Activated B cell treated with CpG ODN at 0.5 μM for 24 hours (primary cell): ENCODE data around the gene TNFSF12. TPM values are rescaled to one million over a fixed set of nuclear protein-coding genes. Genes with fewer than 3 reads are reported as not detected.
A peak's percentile ranks its signal among the peaks of the same experiment; 100 is the strongest.

Source experiments
- ATAC-seq: fragments of 200-7000 bp; cut with Tn5 transposase; one replicate; pipeline ENCODE4 v1.10.0; 2021; ENCODE audit warnings: low read depth, mild to moderate bottlenecking, moderate library complexity
- CTCF ChIA-PET: fragments of 350-600 bp; sonication (Branson Sonifier 250); formaldehyde crosslinking; loops from one replicate; lab custom pipeline; 2021; ENCODE audit warnings: antibody characterized with exemption; lab: Charles Lee
- POLR2A ChIA-PET: fragments of 350-600 bp; sonication (Branson Sonifier 250); formaldehyde crosslinking; loops from one replicate; lab custom pipeline; 2021; ENCODE audit warnings: antibody characterized with exemption; lab: Charles Lee
- DNase-seq: peaks from one replicate; pipeline ENCODE4 v3.0.0; 2022
- H3K27ac Mint-ChIP-seq: one replicate; pipeline ENCODE4 v1.8.0; 2020; ENCODE audit warnings: mixed read lengths
- H3K27me3 Mint-ChIP-seq: one replicate; pipeline ENCODE4 v1.8.0; 2021; ENCODE audit warnings: mixed read lengths
- H3K36me3 Mint-ChIP-seq: one replicate; pipeline ENCODE4 v1.8.0; 2021; ENCODE audit warnings: low read depth, mixed read lengths
- H3K4me1 Mint-ChIP-seq: one replicate; pipeline ENCODE4 v1.8.0; 2021; ENCODE audit warnings: mixed read lengths
- H3K4me3 Mint-ChIP-seq: one replicate; pipeline ENCODE4 v1.8.0; 2020; ENCODE audit warnings: mild to moderate bottlenecking, mixed read lengths
- H3K9me3 Mint-ChIP-seq: one replicate; pipeline ENCODE4 v1.8.0; 2020; ENCODE audit warnings: mixed read lengths
- CTCF ChIP-seq: fragments of 200-600 bp; IDR thresholded peaks from one replicate; pipeline ENCODE4 v1.8.0; 2022; ENCODE audit warnings: antibody characterized with exemption, mild to moderate bottlenecking
- intact Hi-C: fragments of 100-400 bp; cut with micrococcal nuclease; formaldehyde crosslinking; loops from one replicate; pipeline ENCODE4 v1.15.1; 2024
- total RNA-seq: library from RNA; stranded (reverse); gene quantifications from 2 replicates; pipeline ENCODE4 v1.2.3, GENCODE V29; 2022

Gene TNFSF12
- total RNA-seq, 1 donor from 2014 or later = 30.7 TPM

- Mint-ChIP-seq H3K27ac (peak overlapping the region; percentile 90), H3K27me3 (no peaks in the 10 kb centered on the region), H3K36me3 (peaks cover 9% of the 10 kb centered on the region), H3K9me3 (no peaks in the 10 kb centered on the region), H3K4me1 (peaks cover 62% of the 10 kb centered on the region), H3K4me3 (peak overlapping the region; percentile 19)
- DNase-seq (no peak), ATAC-seq (no peak)
- intact Hi-C loops = no loop called here
- POLR2A ChIA-PET = interaction anchor here (0.6 to 3.9 kb wide), 5 partner anchors 11 to 136 kb away, joined by 3 to 56 read pairs (median 12); partner anchors contain the start of genes MPDU1, POLR2A and SENP3
- CTCF ChIA-PET = interaction anchor here (0.9 to 1.4 kb wide), 2 partner anchors 10 to 13 kb away, joined by 3 to 11 read pairs; no protein-coding TSS in a partner anchor
- no peak for TF ChIP-seq CTCF
Observed at GRCh38 chr17:7550344-7550743, 1.5 kb downstream of the TNFSF12 start.

- ATAC-seq (no peak), DNase-seq (no peak)
- CTCF ChIA-PET = interaction anchor here (1.2 to 2.3 kb wide), 4 partner anchors 9 to 122 kb away, joined by 3 to 15 read pairs (median 10); no protein-coding TSS in a partner anchor
- H3K27me3 Mint-ChIP-seq = no peaks in the 10 kb centered on the region
- intact Hi-C loops = no loop called here
- H3K9me3 Mint-ChIP-seq = no peaks in the 10 kb centered on the region
- H3K4me3 Mint-ChIP-seq = peak overlapping the region; percentile 20
- H3K4me1 Mint-ChIP-seq = peaks cover 69% of the 10 kb centered on the region
- no peak for TF ChIP-seq CTCF
- H3K36me3 Mint-ChIP-seq = peaks cover 9% of the 10 kb centered on the region
- H3K27ac Mint-ChIP-seq = peak overlapping the region; percentile 81
- POLR2A ChIA-PET = interaction anchor here (0.6 to 2.9 kb wide), 10 partner anchors 10 to 239 kb away, joined by 5 to 26 read pairs (median 12); partner anchors contain the start of genes ACAP1, CD68, POLR2A and SENP3
Observed at GRCh38 chr17:7551396-7551795, 2.5 kb downstream of the TNFSF12 start.

GRCh38 chr17:7552621-7553051 is 3.8 kb downstream of the TNFSF12 start:
- no peaks in the 10 kb centered on the region for H3K9me3 Mint-ChIP-seq
- ATAC-seq = peak; percentile 82
- peak overlapping the region; percentile 53 for H3K4me3 Mint-ChIP-seq
- peaks cover 71% of the 10 kb centered on the region for H3K4me1 Mint-ChIP-seq
- H3K27me3 Mint-ChIP-seq = no peaks in the 10 kb centered on the region
- intact Hi-C loops = loop anchor here (1.0 kb wide), 1 partner anchor 9 kb away; the partner anchor contains the start of gene SENP3
- ChIA-PET POLR2A (interaction anchor here (0.5 to 2.9 kb wide), 23 partner anchors 8 to 913 kb away, joined by 3 to 26 read pairs (median 6); partner anchors contain the start of genes CD68, CTC1, MPDU1 and PHF23), CTCF (interaction anchor here (1.2 to 2.3 kb wide), 6 partner anchors 8 to 521 kb away, joined by 3 to 15 read pairs (median 6); partner anchors contain the start of gene SOX15)
- DNase-seq = no peak
- peak overlapping the region; percentile 81 for H3K27ac Mint-ChIP-seq
- TF ChIP-seq CTCF = no peak
- H3K36me3 Mint-ChIP-seq = peaks cover 9% of the 10 kb centered on the region

GRCh38 chr17:7553356-7553755 is 4.5 kb downstream of the TNFSF12 start:
- Mint-ChIP-seq H3K9me3 (no peaks in the 10 kb centered on the region), H3K27me3 (no peaks in the 10 kb centered on the region), H3K4me3 (peak overlapping the region; percentile 24), H3K4me1 (peaks cover 74% of the 10 kb centered on the region), H3K36me3 (peaks cover 11% of the 10 kb centered on the region), H3K27ac (peak overlapping the region; percentile 81)
- no peak for TF ChIP-seq CTCF
- ATAC-seq (no peak), DNase-seq (no peak)
- ChIA-PET POLR2A (interaction anchor here (0.6 to 2.9 kb wide), 7 partner anchors 8 to 98 kb away, joined by 3 to 26 read pairs (median 7); partner anchors contain the start of genes MPDU1 and SENP3), CTCF (interaction anchor here (2.1 to 2.3 kb wide), 2 partner anchors 30 to 39 kb away, joined by 7 to 15 read pairs; no protein-coding TSS in a partner anchor)
- intact Hi-C loops = no loop called here

GRCh38 chr17:7555320-7555948 is 6.6 kb downstream of the TNFSF12 start:
- Mint-ChIP-seq H3K4me1 (peaks cover 80% of the 10 kb centered on the region), H3K36me3 (peaks cover 7% of the 10 kb centered on the region), H3K9me3 (no peaks in the 10 kb centered on the region), H3K27ac (peak overlapping the region; percentile 79), H3K27me3 (no peaks in the 10 kb centered on the region), H3K4me3 (no peak overlapping the region)
- TF ChIP-seq CTCF = no peak
- DNase-seq (no peak), ATAC-seq (no peak)
- POLR2A ChIA-PET = interaction anchor here (0.6 to 0.8 kb wide), 3 partner anchors 9 to 151 kb away, joined by 3 to 9 read pairs (median 6); partner anchors contain the start of genes MPDU1 and TMEM256
- intact Hi-C loops = no loop called here
- CTCF ChIA-PET = interaction anchor here (1.3 kb wide), 1 partner anchor 41 kb away, joined by 5 read pairs; no protein-coding TSS in a partner anchor
